ENCODE data around the gene PPP6R3.

PPP6R3 gene

DNA sequence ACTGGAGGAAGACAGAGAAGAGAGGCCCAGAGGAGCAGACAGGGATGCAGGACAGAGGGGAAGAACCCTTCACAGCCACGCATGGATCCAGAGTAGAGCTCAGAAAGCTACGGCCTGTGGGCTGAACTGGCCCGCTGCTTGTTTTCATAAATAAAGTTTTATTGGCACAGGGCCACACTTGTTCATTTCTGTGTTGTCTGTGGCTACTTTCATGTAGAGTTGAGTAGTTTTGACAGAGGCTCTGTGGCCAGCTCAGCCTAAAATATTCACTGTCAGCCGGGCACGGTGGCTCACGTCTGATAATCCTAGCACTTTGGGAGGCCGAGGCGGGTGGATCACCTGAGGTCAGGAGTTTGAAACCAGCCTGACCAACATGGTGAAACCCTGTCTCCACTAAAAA is 197.5 kb downstream of the PPP6R3 start:
- no peak overlapping the region for H3K4me2 ChIP-seq (ENCODE audit: low read length)
- no peak overlapping the region for H2AFZ ChIP-seq (ENCODE audit: insufficient read depth, low read length, poor library complexity)
- no peak for DNase-seq
- no peak overlapping the region for H3K4me3 ChIP-seq (ENCODE audit: low read depth, low read length)
- H2AK5ac ChIP-seq (ENCODE audit: low read length) = no peak overlapping the region
- no peaks in the 10 kb centered on the region for H3K79me2 ChIP-seq (ENCODE audit: control insufficient read depth, insufficient read depth, low read length, poor library complexity)
- H3K79me1 ChIP-seq (ENCODE audit: low read length) = no peaks in the 10 kb centered on the region
- H3K9me3 ChIP-seq (ENCODE audit: insufficient read depth, low read depth, low read length) = peaks cover 11% of the 10 kb centered on the region
- no peak overlapping the region for H3K23ac ChIP-seq (ENCODE audit: low read length)
- no peak overlapping the region for H3K27ac ChIP-seq (ENCODE audit: low read depth, low read length)
- no peak overlapping the region for H3K18ac ChIP-seq (ENCODE audit: low read length)
- H2BK120ac ChIP-seq (ENCODE audit: insufficient read depth, low read length, poor library complexity) = no peak overlapping the region
- H3K27me3 ChIP-seq (ENCODE audit: insufficient read depth, low read length) = no peaks in the 10 kb centered on the region
- H4K8ac ChIP-seq (ENCODE audit: low read depth, low read length) = no peak overlapping the region
- no peaks in the 10 kb centered on the region for H3K4me1 ChIP-seq (ENCODE audit: control insufficient read depth in 1 of 2, insufficient read depth in 2 of 2, low read length in 2 of 2)
- H3K9ac ChIP-seq (ENCODE audit: low read length) = no peak overlapping the region
- no CpG with 5 or more reads among the region's 8 CpGs for WGBS (ENCODE audit: extremely low coverage, insufficient coverage, insufficient read length)
- H4K12ac ChIP-seq (ENCODE audit: low read depth, low read length) = no peak overlapping the region
- no peak overlapping the region for H2BK12ac ChIP-seq (ENCODE audit: low read length)
- H3K14ac ChIP-seq (ENCODE audit: low read length) = no peak overlapping the region
- H3K36me3 ChIP-seq (ENCODE audit: control insufficient read depth in 1 of 2, insufficient read depth in 2 of 2, low read length in 2 of 2) = no peaks in the 10 kb centered on the region
- H3K4ac ChIP-seq (ENCODE audit: low read depth, low read length) = no peak overlapping the region
- H4K91ac ChIP-seq (ENCODE audit: low read depth, low read length) = no peak overlapping the region
- no peak overlapping the region for H2BK5ac ChIP-seq (ENCODE audit: low read depth, low read length, poor library complexity)

- H3K18ac ChIP-seq (ENCODE audit: low read length) = no peak overlapping the region
- H3K9ac ChIP-seq (ENCODE audit: low read length) = no peak overlapping the region
- H2AK5ac ChIP-seq (ENCODE audit: low read length) = no peak overlapping the region
- no peak overlapping the region for H2BK5ac ChIP-seq (ENCODE audit: low read depth, low read length, poor library complexity)
- no peaks in the 10 kb centered on the region for H3K36me3 ChIP-seq (ENCODE audit: control insufficient read depth in 1 of 2, insufficient read depth in 2 of 2, low read length in 2 of 2)
- H3K9me3 ChIP-seq (ENCODE audit: insufficient read depth, low read depth, low read length) = peaks cover 11% of the 10 kb centered on the region
- no peak overlapping the region for H3K4me2 ChIP-seq (ENCODE audit: low read length)
- no peak overlapping the region for H3K4me3 ChIP-seq (ENCODE audit: low read depth, low read length)
- no peak overlapping the region for H4K12ac ChIP-seq (ENCODE audit: low read depth, low read length)
- no peak overlapping the region for H2BK12ac ChIP-seq (ENCODE audit: low read length)
- H2BK120ac ChIP-seq (ENCODE audit: insufficient read depth, low read length, poor library complexity) = no peak overlapping the region
- no peak overlapping the region for H3K27ac ChIP-seq (ENCODE audit: low read depth, low read length)
- H3K14ac ChIP-seq (ENCODE audit: low read length) = no peak overlapping the region
- H3K79me2 ChIP-seq (ENCODE audit: control insufficient read depth, insufficient read depth, low read length, poor library complexity) = no peaks in the 10 kb centered on the region
- H3K79me1 ChIP-seq (ENCODE audit: low read length) = no peaks in the 10 kb centered on the region
- H3K4me1 ChIP-seq (ENCODE audit: control insufficient read depth in 1 of 2, insufficient read depth in 2 of 2, low read length in 2 of 2) = no peaks in the 10 kb centered on the region
- no peak overlapping the region for H4K91ac ChIP-seq (ENCODE audit: low read depth, low read length)
- H4K8ac ChIP-seq (ENCODE audit: low read depth, low read length) = no peak overlapping the region
- WGBS (ENCODE audit: extremely low coverage, insufficient coverage, insufficient read length) = no CpG with 5 or more reads among the region's 13 CpGs
- H2AFZ ChIP-seq (ENCODE audit: insufficient read depth, low read length, poor library complexity) = no peak overlapping the region
- no peak overlapping the region for H3K4ac ChIP-seq (ENCODE audit: low read depth, low read length)
- DNase-seq = no peak
- no peak overlapping the region for H3K23ac ChIP-seq (ENCODE audit: low read length)
- H3K27me3 ChIP-seq (ENCODE audit: insufficient read depth, low read length) = no peaks in the 10 kb centered on the region
These were observed 198.1 kb downstream of the PPP6R3 start for GRCh38 chr11:68658661-68659060.

GRCh38 chr11:68659158-68659921 is 198.8 kb downstream of the PPP6R3 start:
- H3K4me1 ChIP-seq (ENCODE audit: control insufficient read depth in 1 of 2, insufficient read depth in 2 of 2, low read length in 2 of 2) = no peaks in the 10 kb centered on the region
- no peaks in the 10 kb centered on the region for H3K79me1 ChIP-seq (ENCODE audit: low read length)
- peaks cover 12% of the 10 kb centered on the region for H3K9me3 ChIP-seq (ENCODE audit: insufficient read depth, low read depth, low read length)
- no peak overlapping the region for H3K4me2 ChIP-seq (ENCODE audit: low read length)
- no peak overlapping the region for H2BK120ac ChIP-seq (ENCODE audit: insufficient read depth, low read length, poor library complexity)
- H3K14ac ChIP-seq (ENCODE audit: low read length) = no peak overlapping the region
- H2BK12ac ChIP-seq (ENCODE audit: low read length) = no peak overlapping the region
- no CpG with 5 or more reads among the region's 22 CpGs for WGBS (ENCODE audit: extremely low coverage, insufficient coverage, insufficient read length)
- H3K18ac ChIP-seq (ENCODE audit: low read length) = no peak overlapping the region
- no peak overlapping the region for H2BK5ac ChIP-seq (ENCODE audit: low read depth, low read length, poor library complexity)
- H3K4ac ChIP-seq (ENCODE audit: low read depth, low read length) = no peak overlapping the region
- H3K27ac ChIP-seq (ENCODE audit: low read depth, low read length) = no peak overlapping the region
- H3K23ac ChIP-seq (ENCODE audit: low read length) = no peak overlapping the region
- H3K4me3 ChIP-seq (ENCODE audit: low read depth, low read length) = no peak overlapping the region
- DNase-seq = no peak
- H4K12ac ChIP-seq (ENCODE audit: low read depth, low read length) = no peak overlapping the region
- no peak overlapping the region for H2AFZ ChIP-seq (ENCODE audit: insufficient read depth, low read length, poor library complexity)
- H3K36me3 ChIP-seq (ENCODE audit: control insufficient read depth in 1 of 2, insufficient read depth in 2 of 2, low read length in 2 of 2) = no peaks in the 10 kb centered on the region
- H3K9ac ChIP-seq (ENCODE audit: low read length) = no peak overlapping the region
- no peak overlapping the region for H4K8ac ChIP-seq (ENCODE audit: low read depth, low read length)
- no peaks in the 10 kb centered on the region for H3K79me2 ChIP-seq (ENCODE audit: control insufficient read depth, insufficient read depth, low read length, poor library complexity)
- H4K91ac ChIP-seq (ENCODE audit: low read depth, low read length) = no peak overlapping the region
- no peak overlapping the region for H2AK5ac ChIP-seq (ENCODE audit: low read length)
- no peaks in the 10 kb centered on the region for H3K27me3 ChIP-seq (ENCODE audit: insufficient read depth, low read length)

DNA sequence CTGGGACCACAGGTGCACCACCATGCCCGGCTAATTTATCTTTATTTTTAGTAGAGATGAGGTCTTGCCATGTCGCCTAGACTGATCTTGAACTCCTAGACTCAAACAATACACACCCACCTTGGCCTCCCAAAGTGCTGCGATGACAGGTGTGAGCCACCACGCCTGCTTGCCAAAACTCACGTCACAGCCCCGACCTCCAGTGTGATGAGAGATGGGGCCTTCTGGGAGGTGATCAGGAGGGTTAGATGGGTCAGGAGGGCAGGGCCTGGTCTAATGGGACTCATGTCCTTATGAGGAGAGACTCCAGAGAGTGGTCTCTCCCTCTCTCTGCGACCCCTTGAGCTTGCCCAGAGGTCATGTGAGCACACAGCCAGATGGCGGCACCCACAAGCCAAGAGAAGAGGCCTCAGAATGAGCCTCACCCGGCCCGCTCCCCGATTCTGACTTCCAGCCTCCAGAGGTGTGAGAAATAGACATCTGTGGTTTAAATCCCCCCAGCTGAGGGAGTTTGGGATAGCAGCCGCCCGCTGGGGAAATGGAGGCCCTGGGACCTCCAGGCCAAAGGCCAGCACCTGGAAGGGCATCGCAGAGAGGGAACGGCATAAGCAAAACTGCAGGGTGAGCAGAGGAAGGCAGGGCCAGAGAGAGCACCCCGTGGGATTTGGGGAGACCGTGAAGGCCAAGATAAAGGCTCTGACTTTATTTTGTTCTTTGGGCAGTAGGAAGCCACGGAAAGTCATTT is 199.7 kb downstream of the PPP6R3 start:
- Histone ChIP-seq H3K36me3 (ENCODE audit: control insufficient read depth in 1 of 2, insufficient read depth in 2 of 2, low read length in 2 of 2) (no peaks in the 10 kb centered on the region), H4K8ac (ENCODE audit: low read depth, low read length) (no peak overlapping the region), H3K27ac (ENCODE audit: low read depth, low read length) (no peak overlapping the region), H2AK5ac (ENCODE audit: low read length) (no peak overlapping the region), H3K4me3 (ENCODE audit: low read depth, low read length) (no peak overlapping the region), H3K4me1 (ENCODE audit: control insufficient read depth in 1 of 2, insufficient read depth in 2 of 2, low read length in 2 of 2) (no peaks in the 10 kb centered on the region), H2BK12ac (ENCODE audit: low read length) (no peak overlapping the region), H3K23ac (ENCODE audit: low read length) (no peak overlapping the region), H2AFZ (ENCODE audit: insufficient read depth, low read length, poor library complexity) (no peak overlapping the region), H3K4me2 (ENCODE audit: low read length) (no peak overlapping the region), H2BK5ac (ENCODE audit: low read depth, low read length, poor library complexity) (no peak overlapping the region), H2BK120ac (ENCODE audit: insufficient read depth, low read length, poor library complexity) (no peak overlapping the region), H3K14ac (ENCODE audit: low read length) (no peak overlapping the region), H3K79me1 (ENCODE audit: low read length) (no peaks in the 10 kb centered on the region), H3K9ac (ENCODE audit: low read length) (no peak overlapping the region), H3K27me3 (ENCODE audit: insufficient read depth, low read length) (no peaks in the 10 kb centered on the region), H3K9me3 (ENCODE audit: insufficient read depth, low read depth, low read length) (peaks cover 12% of the 10 kb centered on the region), H4K12ac (ENCODE audit: low read depth, low read length) (no peak overlapping the region), H3K4ac (ENCODE audit: low read depth, low read length) (no peak overlapping the region), H3K79me2 (ENCODE audit: control insufficient read depth, insufficient read depth, low read length, poor library complexity) (no peaks in the 10 kb centered on the region), H4K91ac (ENCODE audit: low read depth, low read length) (no peak overlapping the region), H3K18ac (ENCODE audit: low read length) (no peak overlapping the region)
- whole genome bisulfite sequencing (ENCODE audit: extremely low coverage, insufficient coverage, insufficient read length) = no CpG with 5 or more reads among the region's 18 CpGs
- DNase-seq = no peak

All from trophoblast cell (in vitro differentiated cells and primary cell).